ENCODE results near the gene SLC39A1. TPM values are rescaled to one million over a fixed set of nuclear protein-coding genes. Genes with fewer than 3 reads are reported as not detected.

The SLC39A1 gene
- total RNA-seq, 1 experiment from 2014 or later: 204 TPM

- no peaks in the 10 kb centered on the region for H3K36me3 Mint-ChIP-seq
- H3K4me3 Mint-ChIP-seq: no peak overlapping the region
- H3K27ac Mint-ChIP-seq: no peak overlapping the region
- CTCF ChIA-PET: no interaction called here
- peaks cover 6% of the 10 kb centered on the region for H3K4me1 Mint-ChIP-seq
- TF ChIP-seq CBFB (CRISPR knock-in tag; IDR thresholded peaks at IDR 0.05; ENCODE audit: low read depth): no peak
- TF ChIP-seq ZNF425 (CRISPR knock-in tag; conservative IDR thresholded peaks at IDR 0.05): no peak
- no peak for TF ChIP-seq ZNF219 (CRISPR knock-in tag; IDR thresholded peaks at IDR 0.05; ENCODE audit: borderline replicate concordance)
- TF ChIP-seq NR2C2 (CRISPR knock-in tag; IDR thresholded peaks at IDR 0.05): no peak
- TF ChIP-seq ZBTB21 (CRISPR knock-in tag; IDR thresholded peaks at IDR 0.05; ENCODE audit: borderline replicate concordance): no peak
- TF ChIP-seq FOXJ3 (CRISPR knock-in tag; IDR thresholded peaks at IDR 0.05; ENCODE audit: borderline replicate concordance): no peak
- no peak for TF ChIP-seq ZNF423 (CRISPR knock-in tag; IDR thresholded peaks at IDR 0.05)
- TF ChIP-seq E2F4 (CRISPR knock-in tag; IDR thresholded peaks at IDR 0.05; ENCODE audit: borderline replicate concordance, low read depth): no peak
- no peak for TF ChIP-seq HMGA2 (CRISPR knock-in tag; IDR thresholded peaks at IDR 0.05)
- TF ChIP-seq NFATC4 (CRISPR knock-in tag; IDR thresholded peaks at IDR 0.05): no peak
- TF ChIP-seq TP53 (CRISPR knock-in tag; IDR thresholded peaks at IDR 0.05): no peak
- no peaks in the 10 kb centered on the region for H3K27me3 Mint-ChIP-seq (ENCODE audit: low read depth)
- DNase-seq (ENCODE audit: low spot score) (no peak), ATAC-seq (no peak)
- POLR2A ChIA-PET: no interaction called here
- no peaks in the 10 kb centered on the region for H3K9me3 Mint-ChIP-seq
These were observed 36.9 kb downstream of the SLC39A1 start for GRCh38 chr1:153926405-153926804.

GRCh38 chr1:153922972-153923925 lies 40.1 kb downstream of the SLC39A1 start, which contains the start of gene GATAD2B:
Gene GATAD2B, minus strand, starts transcription at chr1:153922972. Its CDS starts 94,625 bp downstream, at chr1:153828347.
- no peaks in the 10 kb centered on the region for H3K36me3 Mint-ChIP-seq
- peak within 1 kb of the TSS; percentile 96 for H3K27ac Mint-ChIP-seq
- no peaks in the 10 kb centered on the region for H3K27me3 Mint-ChIP-seq (ENCODE audit: low read depth)
- peak; percentile 99 for DNase-seq (ENCODE audit: low spot score)
- CTCF ChIA-PET: interaction anchor here (0.6 to 3.1 kb wide), 16 partner anchors 17 to 412 kb away, joined by 3 to 24 read pairs (median 3); partner anchors contain the start of genes DENND4B and RAB13
- peak; percentile 97 for ATAC-seq
- peak within 1 kb of the TSS; percentile 96 for H3K4me3 Mint-ChIP-seq
- no peaks in the 10 kb centered on the region for H3K9me3 Mint-ChIP-seq
- peaks cover 26% of the 10 kb centered on the region for H3K4me1 Mint-ChIP-seq
- POLR2A ChIA-PET: interaction anchor here (0.8 to 2.3 kb wide), 9 partner anchors 23 to 120 kb away, joined by 3 to 24 read pairs (median 5); partner anchors contain the start of genes CREB3L4, DENND4B, JTB and RPS27
- TF ChIP-seq NR2C2 (CRISPR knock-in tag; IDR thresholded peaks at IDR 0.05): no peak
- TF ChIP-seq ZSCAN18 (CRISPR knock-in tag; IDR thresholded peaks at IDR 0.05): no peak
- no peak for TF ChIP-seq RELA (CRISPR knock-in tag; IDR thresholded peaks at IDR 0.05; ENCODE audit: borderline replicate concordance)
- TF ChIP-seq ZNF532 (CRISPR knock-in tag; IDR thresholded peaks at IDR 0.05; ENCODE audit: borderline replicate concordance): no peak
- TF ChIP-seq STAT6 (CRISPR knock-in tag; conservative IDR thresholded peaks at IDR 0.05; ENCODE audit: low read depth): no peak
- no peak for TF ChIP-seq HMGXB4 (CRISPR knock-in tag; IDR thresholded peaks at IDR 0.05)
- TF ChIP-seq ATF3 (CRISPR knock-in tag; conservative IDR thresholded peaks at IDR 0.05): no peak
- no peak for TF ChIP-seq NFATC4 (CRISPR knock-in tag; IDR thresholded peaks at IDR 0.05)
- TF ChIP-seq IRF2 (CRISPR knock-in tag; IDR thresholded peaks at IDR 0.05; ENCODE audit: borderline replicate concordance, low read depth): no peak
